Mucosa of rectum (tissue), 2 donors: ENCODE data around the gene ZFP14.

ENCODE experiments used
- H3K27ac ChIP-seq, 2 donors: one replicate each; pipeline ENCODE4 v1.7.0; 2013; ENCODE audit warnings: inconsistent platforms in 2 of 2, low read depth in 2 of 2, low read length in 2 of 2
- H3K27me3 ChIP-seq, 2 donors: one replicate each; pipeline ENCODE4 v1.7.0; 2013; ENCODE audit warnings: low read length in 2 of 2; ENCODE audit not compliant: control insufficient read depth in 2 of 2, insufficient read depth in 2 of 2
- H3K36me3 ChIP-seq, 2 donors: one replicate each; pipeline ENCODE4 v1.7.0; 2013; ENCODE audit warnings: low read length in 2 of 2; ENCODE audit not compliant: control insufficient read depth in 2 of 2, insufficient read depth in 2 of 2
- H3K4me1 ChIP-seq, 2 donors: one replicate each; pipeline ENCODE4 v1.7.0; 2013; ENCODE audit warnings: low read length in 2 of 2, mild to moderate bottlenecking in 1 of 2; ENCODE audit not compliant: control insufficient read depth in 2 of 2, insufficient read depth in 2 of 2
- H3K4me3 ChIP-seq, 2 donors: one replicate each; pipeline ENCODE4 v1.7.0; 2013; ENCODE audit warnings: low read length in 2 of 2
- H3K9ac ChIP-seq, 2 donors: one replicate each; pipeline ENCODE4 v1.7.0; 2013; ENCODE audit warnings: low read length in 2 of 2, low read depth in 1 of 2, mild to moderate bottlenecking in 1 of 2
- H3K9me3 ChIP-seq, 2 donors: one replicate each; pipeline ENCODE4 v1.7.0; 2013; ENCODE audit warnings: low read length in 2 of 2; ENCODE audit not compliant: control insufficient read depth in 2 of 2
- donor health status: healthy.
- donor health status: Normal muscosa, but diverticular disease.

The ZFP14 gene

GRCh38 chr19:36401475-36401874 is 22.5 kb upstream of the ZFP14 start:
- no peaks in the 10 kb centered on the region for H3K4me1 ChIP-seq
- peaks cover 10 to 15% of the 10 kb centered on the region in 2 donors for H3K9me3 ChIP-seq
- H3K9ac ChIP-seq, result no peak overlapping the region
- H3K36me3 ChIP-seq, result peaks cover 23 to 26% of the 10 kb centered on the region in 2 donors
- no peak overlapping the region for H3K4me3 ChIP-seq
- no peak overlapping the region for H3K27ac ChIP-seq
- H3K27me3 ChIP-seq, result no peaks in the 10 kb centered on the region

GRCh38 chr19:36398571-36398970 is 19.6 kb upstream of the ZFP14 start:
- no peak overlapping the region for H3K9ac ChIP-seq
- H3K9me3 ChIP-seq, result peaks cover 23 to 26% of the 10 kb centered on the region in 2 donors
- peaks cover 11 to 26% of the 10 kb centered on the region in 2 donors for H3K36me3 ChIP-seq

DNA sequence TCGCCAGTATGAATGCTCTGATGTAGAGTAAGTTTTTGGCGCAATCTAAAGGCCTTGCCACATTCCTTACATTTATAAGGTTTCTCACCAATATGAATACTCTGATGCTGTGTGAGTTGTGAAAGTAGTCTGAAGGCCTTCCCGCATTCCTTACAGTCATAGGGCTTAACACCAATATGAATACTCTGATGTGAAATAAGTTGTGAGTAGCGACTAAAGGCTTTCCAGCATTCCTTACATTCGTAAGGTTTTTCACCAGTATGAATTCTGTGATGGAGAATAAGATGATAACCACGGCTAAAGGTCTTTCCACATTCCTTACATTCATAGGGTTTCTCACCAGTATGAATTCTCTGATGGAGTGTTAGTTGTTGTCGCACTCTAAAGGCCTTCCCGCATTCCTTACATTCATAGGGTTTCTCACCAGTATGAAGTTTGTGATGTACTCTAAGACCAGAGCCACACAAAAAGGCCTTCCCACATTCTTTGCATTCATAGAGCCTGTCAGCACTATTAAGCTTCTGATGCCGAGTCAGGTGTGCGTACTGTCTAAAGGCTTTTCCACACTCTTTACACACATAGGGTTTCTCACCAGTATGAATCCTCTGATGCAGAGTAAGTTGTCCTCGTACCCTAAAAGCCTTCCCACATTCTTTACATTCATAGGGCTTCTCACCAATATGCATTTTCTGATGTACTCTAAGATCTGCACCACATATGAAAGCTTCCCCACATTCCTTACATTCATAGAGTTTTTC is 14.1 kb upstream of the ZFP14 start:
- no peaks in the 10 kb centered on the region for H3K27me3 ChIP-seq
- no peak overlapping the region for H3K27ac ChIP-seq
- peak overlapping the region; percentile 8 to 16 for H3K4me3 ChIP-seq
- no peaks in the 10 kb centered on the region for H3K4me1 ChIP-seq
- no peak overlapping the region for H3K9ac ChIP-seq
- H3K9me3 ChIP-seq, result peaks cover 35 to 41% of the 10 kb centered on the region in 2 donors
- H3K36me3 ChIP-seq, result peaks cover 12 to 26% of the 10 kb centered on the region in 2 donors

More at GRCh38 chr19:36398571-36398970, 19.6 kb upstream of the ZFP14 start:
- Histone ChIP-seq H3K27ac (no peak overlapping the region), H3K27me3 (no peaks in the 10 kb centered on the region), H3K4me3 (no peak overlapping the region), H3K4me1 (no peaks in the 10 kb centered on the region)

- Histone ChIP-seq H3K27me3 (no peaks in the 10 kb centered on the region), H3K36me3 (no peaks in the 10 kb centered on the region), H3K4me1 (peaks cover 9 to 11% of the 10 kb centered on the region in 2 donors), H3K9me3 (no peaks in the 10 kb centered on the region), H3K27ac (peak overlapping the region in 1 of 2 donors; percentile 91), H3K9ac (peak overlapping the region; percentile 74 to 81), H3K4me3 (peak overlapping the region; percentile 95 to 97)
Observed at GRCh38 chr19:36379510-36379819, 464 bp upstream of the ZFP14 start.

DNA sequence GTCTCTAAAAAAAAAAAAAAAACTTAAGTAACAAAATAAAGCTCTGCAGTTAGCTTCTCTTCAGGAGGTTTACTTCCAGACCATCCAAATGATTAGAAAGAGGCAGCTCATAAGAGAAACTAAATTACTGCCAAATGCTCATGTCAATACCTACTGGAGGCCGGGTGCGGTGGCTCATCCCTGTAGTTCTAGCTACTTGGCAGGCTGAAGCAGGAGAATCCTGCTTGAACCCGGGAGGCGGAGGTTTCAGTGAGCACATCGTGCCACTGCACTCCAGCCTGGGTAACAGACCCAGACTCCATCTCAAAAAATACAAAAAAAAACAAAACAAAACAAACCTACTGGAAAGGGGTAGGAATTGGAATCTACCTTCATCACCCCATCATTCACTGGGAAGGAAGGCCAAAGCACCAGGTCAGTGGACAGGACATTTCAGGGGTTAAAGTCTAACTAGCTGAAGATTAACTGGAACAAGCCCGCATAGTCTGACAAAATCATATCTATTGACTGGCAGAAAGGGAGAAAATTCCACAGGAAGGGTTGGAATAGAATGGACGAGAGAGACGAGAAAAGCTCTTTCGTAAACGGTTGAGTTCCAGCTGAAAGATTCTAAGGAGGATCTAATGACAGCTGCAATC is 1.3 kb downstream of the ZFP14 start:
- Histone ChIP-seq H3K27ac (no peak overlapping the region), H3K4me3 (peak overlapping the region; percentile 95 to 97), H3K4me1 (peaks cover 9 to 11% of the 10 kb centered on the region in 2 donors), H3K9ac (peak overlapping the region; percentile 74 to 81), H3K27me3 (no peaks in the 10 kb centered on the region), H3K9me3 (no peaks in the 10 kb centered on the region), H3K36me3 (peaks cover 0 to 2% of the 10 kb centered on the region in 2 donors)

- H3K36me3 ChIP-seq, result peaks cover 4 to 10% of the 10 kb centered on the region in 2 donors
- H3K9me3 ChIP-seq, result peaks cover 2 to 4% of the 10 kb centered on the region in 2 donors
- H3K27me3 ChIP-seq, result no peaks in the 10 kb centered on the region
- H3K9ac ChIP-seq, result no peak overlapping the region
- no peak overlapping the region for H3K27ac ChIP-seq
- peaks cover 6 to 8% of the 10 kb centered on the region in 2 donors for H3K4me1 ChIP-seq
- no peak overlapping the region for H3K4me3 ChIP-seq
Observed at GRCh38 chr19:36373638-36374156, 5.3 kb downstream of the ZFP14 start.

DNA sequence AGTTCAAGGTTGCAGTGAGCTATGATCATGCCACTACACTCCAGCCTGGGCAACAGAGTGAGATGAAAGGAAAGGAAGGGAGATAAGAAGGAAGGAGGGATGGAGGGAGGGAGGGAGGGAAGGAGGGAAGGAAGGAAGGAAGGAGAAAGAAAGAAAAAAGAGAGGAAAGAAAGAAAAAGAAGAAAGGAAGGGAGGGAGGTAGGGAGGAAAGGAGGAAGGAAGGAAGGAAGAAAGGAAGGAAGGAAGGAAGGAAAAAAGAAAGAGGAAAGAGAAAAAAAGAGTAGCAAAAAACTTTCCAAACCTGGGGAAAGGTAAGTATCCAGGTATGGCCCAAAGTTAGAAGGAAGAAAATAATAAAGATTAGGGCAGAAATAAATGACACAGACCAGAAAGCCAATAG is 7.1 kb downstream of the ZFP14 start:
- Histone ChIP-seq H3K9ac (no peak overlapping the region), H3K4me1 (no peaks in the 10 kb centered on the region), H3K9me3 (peaks cover 2 to 4% of the 10 kb centered on the region in 2 donors), H3K27me3 (no peaks in the 10 kb centered on the region), H3K4me3 (no peak overlapping the region), H3K36me3 (peaks cover 7 to 15% of the 10 kb centered on the region in 2 donors), H3K27ac (no peak overlapping the region)

- peaks cover 43 to 60% of the 10 kb centered on the region in 2 donors for H3K36me3 ChIP-seq
- peaks cover 0 to 7% of the 10 kb centered on the region in 2 donors for H3K9me3 ChIP-seq
- no peaks in the 10 kb centered on the region for H3K4me1 ChIP-seq
- H3K4me3 ChIP-seq, result no peak overlapping the region
- H3K9ac ChIP-seq, result no peak overlapping the region
- H3K27ac ChIP-seq, result no peak overlapping the region
- no peaks in the 10 kb centered on the region for H3K27me3 ChIP-seq
Observed at GRCh38 chr19:36363845-36364244, 15.2 kb downstream of the ZFP14 start.

- Histone ChIP-seq H3K9ac (no peak overlapping the region), H3K4me3 (no peak overlapping the region), H3K4me1 (no peaks in the 10 kb centered on the region), H3K27me3 (no peaks in the 10 kb centered on the region), H3K36me3 (peaks cover 21 to 24% of the 10 kb centered on the region in 2 donors), H3K27ac (no peak overlapping the region), H3K9me3 (peaks cover 43 to 52% of the 10 kb centered on the region in 2 donors)
Observed at GRCh38 chr19:36340786-36341372, 38.1 kb downstream of the ZFP14 start.
